Natural killer cell treated with Interleukin-12 subunit alpha and Interleukin-12 subunit beta and Interleukin-15 and Interleukin-18, amount 100 ng/mL, for 72 hours (primary cell): ENCODE results near the gene ULK4. TPM values are rescaled to one million over a fixed set of nuclear protein-coding genes. Genes with fewer than 3 reads are reported as not detected.

Experiments used
- ATAC-seq, 2 donors: fragments of 150-1000 bp; cut with Tn5 transposase in 1 of 2; sonication (Bioruptor Pico), chemical (Tn5 transposase) in 1 of 2; 2 replicates each; pipeline ENCODE4 v1.10.0; 2021
- DNase-seq: peaks from one replicate; pipeline ENCODE4 v3.0.0; 2022; ENCODE audit warnings: low spot score
- H3K27ac Mint-ChIP-seq, 2 donors: 1 replicate in 1 of 2; 2 replicates in 1 of 2; pipeline ENCODE4 v1.8.0; 2022; ENCODE audit warnings: mixed read lengths in 2 of 2, mild to moderate bottlenecking in 1 of 2, moderate library complexity in 1 of 2
- H3K27me3 Mint-ChIP-seq, 2 donors: 1 replicate in 1 of 2; 2 replicates in 1 of 2; pipeline ENCODE4 v1.8.0; 2022; ENCODE audit warnings: mixed read lengths in 2 of 2
- H3K36me3 Mint-ChIP-seq: one replicate; pipeline ENCODE4 v1.8.0; 2022; ENCODE audit warnings: mixed read lengths
- H3K4me1 Mint-ChIP-seq, 2 donors: 1 replicate in 1 of 2; 2 replicates in 1 of 2; pipeline ENCODE4 v1.8.0; 2022; ENCODE audit warnings: low read depth in 2 of 2, mixed read lengths in 2 of 2, mild to moderate bottlenecking in 1 of 2
- H3K4me3 Mint-ChIP-seq: one replicate; pipeline ENCODE4 v1.8.0; 2022; ENCODE audit warnings: mixed read lengths
- H3K9me3 Mint-ChIP-seq: 2 replicates; pipeline ENCODE4 v1.8.0; 2022; ENCODE audit warnings: mixed read lengths
- total RNA-seq, 2 donors: library from RNA; stranded (reverse); gene quantifications; one replicate each; pipeline ENCODE4 v1.2.3, GENCODE V29; 2022

Gene ULK4
- total RNA-seq, 2 donors from 2014 or later = 11.1 to 29.9 TPM

GRCh38 chr3:41363830-41364523 is 597.9 kb downstream of the ULK4 start:
- ATAC-seq (no peak), DNase-seq (no peak)
- Mint-ChIP-seq H3K36me3 (no peaks in the 10 kb centered on the region), H3K9me3 (no peaks in the 10 kb centered on the region), H3K27ac (no peak overlapping the region), H3K27me3 (peaks cover 0 to 3% of the 10 kb centered on the region in 2 donors), H3K4me1 (no peaks in the 10 kb centered on the region), H3K4me3 (no peak overlapping the region)

- Mint-ChIP-seq H3K36me3 (no peaks in the 10 kb centered on the region), H3K4me1 (peaks cover 0 to 6% of the 10 kb centered on the region in 2 donors), H3K27me3 (peaks cover 0 to 6% of the 10 kb centered on the region in 2 donors), H3K27ac (no peak overlapping the region), H3K4me3 (no peak overlapping the region), H3K9me3 (no peaks in the 10 kb centered on the region)
- ATAC-seq (no peak), DNase-seq (no peak)
These were observed 599.0 kb downstream of the ULK4 start for GRCh38 chr3:41362638-41363559.

- H3K4me3 Mint-ChIP-seq = no peak overlapping the region
- DNase-seq (no peak), ATAC-seq (no peak)
- H3K27me3 Mint-ChIP-seq = peaks cover 0 to 6% of the 10 kb centered on the region in 2 donors
- no peaks in the 10 kb centered on the region for H3K36me3 Mint-ChIP-seq
- H3K9me3 Mint-ChIP-seq = no peaks in the 10 kb centered on the region
- no peak overlapping the region for H3K27ac Mint-ChIP-seq
- peaks cover 0 to 6% of the 10 kb centered on the region in 2 donors for H3K4me1 Mint-ChIP-seq
These were observed 604.6 kb downstream of the ULK4 start for GRCh38 chr3:41357271-41357670.

- Mint-ChIP-seq H3K4me1 (peaks cover 0 to 6% of the 10 kb centered on the region in 2 donors), H3K9me3 (no peaks in the 10 kb centered on the region), H3K27ac (no peak overlapping the region), H3K27me3 (peaks cover 0 to 6% of the 10 kb centered on the region in 2 donors), H3K36me3 (no peaks in the 10 kb centered on the region), H3K4me3 (no peak overlapping the region)
- ATAC-seq (no peak), DNase-seq (no peak)
These were observed 605.1 kb downstream of the ULK4 start for GRCh38 chr3:41356775-41357174.

- peaks cover 0 to 4% of the 10 kb centered on the region in 2 donors for H3K4me1 Mint-ChIP-seq
- DNase-seq (no peak), ATAC-seq (no peak)
- H3K9me3 Mint-ChIP-seq = no peaks in the 10 kb centered on the region
- H3K27ac Mint-ChIP-seq = no peak overlapping the region
- no peaks in the 10 kb centered on the region for H3K27me3 Mint-ChIP-seq
- H3K4me3 Mint-ChIP-seq = no peak overlapping the region
- H3K36me3 Mint-ChIP-seq = no peaks in the 10 kb centered on the region
These were observed 609.4 kb downstream of the ULK4 start for GRCh38 chr3:41352510-41352909.

GRCh38 chr3:41350441-41350840 is 611.5 kb downstream of the ULK4 start:
- DNase-seq (no peak), ATAC-seq (no peak)
- Mint-ChIP-seq H3K36me3 (no peaks in the 10 kb centered on the region), H3K27ac (no peak overlapping the region), H3K4me3 (no peak overlapping the region), H3K4me1 (peaks cover 0 to 4% of the 10 kb centered on the region in 2 donors), H3K27me3 (no peaks in the 10 kb centered on the region), H3K9me3 (no peaks in the 10 kb centered on the region)

DNA sequence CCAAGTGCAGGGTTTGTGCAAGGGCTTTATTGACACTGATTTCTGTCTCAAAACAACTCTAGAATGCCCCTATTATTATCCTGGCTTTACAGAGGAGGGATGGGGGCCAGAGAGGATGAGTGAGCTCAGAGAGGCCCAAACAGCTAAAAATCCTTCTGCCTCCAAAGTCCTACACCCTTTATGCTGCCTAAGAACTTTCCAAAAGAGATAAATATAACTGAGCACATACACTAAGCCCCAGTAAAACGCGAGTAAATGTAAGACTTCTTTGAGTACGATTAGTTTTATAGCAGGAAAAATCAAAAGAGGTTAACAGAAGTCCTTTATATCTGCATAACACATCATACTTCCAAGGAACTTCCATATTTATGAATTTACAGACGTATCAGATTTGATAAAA is 613.5 kb downstream of the ULK4 start:
- ATAC-seq (no peak), DNase-seq (no peak)
- no peaks in the 10 kb centered on the region for H3K36me3 Mint-ChIP-seq
- H3K27ac Mint-ChIP-seq = no peak overlapping the region
- peaks cover 0 to 4% of the 10 kb centered on the region in 2 donors for H3K4me1 Mint-ChIP-seq
- H3K4me3 Mint-ChIP-seq = no peak overlapping the region
- no peaks in the 10 kb centered on the region for H3K27me3 Mint-ChIP-seq
- no peaks in the 10 kb centered on the region for H3K9me3 Mint-ChIP-seq

DNA sequence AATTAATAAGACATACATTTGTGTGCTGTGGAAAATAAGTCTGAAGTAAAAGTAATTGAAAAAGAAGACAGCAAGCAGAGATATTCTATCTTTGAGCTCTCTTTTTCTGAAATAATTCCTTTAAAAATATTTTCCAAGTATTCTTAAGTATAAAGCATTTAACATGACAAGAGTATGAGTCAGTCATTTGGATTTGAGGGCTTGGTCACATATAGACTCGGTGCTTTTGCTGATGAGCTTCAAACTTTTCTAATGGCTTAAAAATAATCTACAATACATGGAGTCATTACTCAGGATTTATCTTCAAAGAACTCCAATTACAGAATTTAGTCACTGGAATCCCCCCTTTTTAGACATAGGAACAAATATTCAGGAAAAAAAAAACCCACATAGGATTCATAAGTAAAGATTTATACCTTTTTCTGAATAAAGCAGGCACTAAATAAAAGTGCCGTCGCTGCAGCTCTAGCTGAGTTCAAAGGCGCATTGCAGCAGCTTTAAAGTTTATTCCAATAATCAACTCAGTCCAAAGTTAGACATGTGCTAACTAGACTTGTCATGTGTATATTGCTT is 615.1 kb downstream of the ULK4 start:
- Mint-ChIP-seq H3K27ac (no peak overlapping the region), H3K4me1 (peaks cover 0 to 4% of the 10 kb centered on the region in 2 donors), H3K36me3 (no peaks in the 10 kb centered on the region), H3K9me3 (no peaks in the 10 kb centered on the region), H3K4me3 (no peak overlapping the region), H3K27me3 (no peaks in the 10 kb centered on the region)
- ATAC-seq (no peak), DNase-seq (no peak)

GRCh38 chr3:41345788-41346187 is 616.1 kb downstream of the ULK4 start:
- DNase-seq (no peak), ATAC-seq (no peak)
- no peaks in the 10 kb centered on the region for H3K9me3 Mint-ChIP-seq
- H3K4me3 Mint-ChIP-seq = no peak overlapping the region
- peaks cover 0 to 3% of the 10 kb centered on the region in 2 donors for H3K4me1 Mint-ChIP-seq
- no peak overlapping the region for H3K27ac Mint-ChIP-seq
- H3K27me3 Mint-ChIP-seq = peaks cover 0 to 2% of the 10 kb centered on the region in 2 donors
- no peaks in the 10 kb centered on the region for H3K36me3 Mint-ChIP-seq

- H3K36me3 Mint-ChIP-seq = no peaks in the 10 kb centered on the region
- H3K9me3 Mint-ChIP-seq = no peaks in the 10 kb centered on the region
- H3K27ac Mint-ChIP-seq = no peak overlapping the region
- H3K4me1 Mint-ChIP-seq = no peaks in the 10 kb centered on the region
- H3K4me3 Mint-ChIP-seq = no peak overlapping the region
- ATAC-seq = no peak
- no peak for DNase-seq
- H3K27me3 Mint-ChIP-seq = peaks cover 0 to 2% of the 10 kb centered on the region in 2 donors
These were observed 622.1 kb downstream of the ULK4 start for GRCh38 chr3:41339758-41340157.

DNA sequence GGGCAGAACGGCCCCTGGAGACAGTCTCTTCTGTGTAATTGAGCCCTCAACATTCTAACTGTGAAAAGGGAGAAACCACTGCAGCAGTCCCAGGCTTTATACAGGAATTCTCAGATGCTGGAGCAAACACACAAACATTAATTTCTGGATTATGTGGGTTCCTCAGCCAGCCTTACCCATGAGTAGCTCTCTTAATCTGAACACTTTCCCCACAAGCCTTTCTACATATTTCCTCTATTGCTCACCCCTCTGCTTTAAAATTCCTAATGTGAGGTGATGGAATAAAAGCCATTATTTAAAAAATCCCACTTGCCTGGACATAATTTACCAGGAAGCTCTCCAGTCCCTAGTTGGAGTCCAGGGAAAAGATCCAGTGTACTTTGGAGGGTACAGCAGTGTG is 623.6 kb downstream of the ULK4 start:
- no peak for DNase-seq
- H3K27me3 Mint-ChIP-seq = peaks cover 0 to 2% of the 10 kb centered on the region in 2 donors
- ATAC-seq = no peak
- H3K36me3 Mint-ChIP-seq = no peaks in the 10 kb centered on the region
- no peak overlapping the region for H3K4me3 Mint-ChIP-seq
- no peaks in the 10 kb centered on the region for H3K4me1 Mint-ChIP-seq
- H3K9me3 Mint-ChIP-seq = no peaks in the 10 kb centered on the region
- no peak overlapping the region for H3K27ac Mint-ChIP-seq

DNA sequence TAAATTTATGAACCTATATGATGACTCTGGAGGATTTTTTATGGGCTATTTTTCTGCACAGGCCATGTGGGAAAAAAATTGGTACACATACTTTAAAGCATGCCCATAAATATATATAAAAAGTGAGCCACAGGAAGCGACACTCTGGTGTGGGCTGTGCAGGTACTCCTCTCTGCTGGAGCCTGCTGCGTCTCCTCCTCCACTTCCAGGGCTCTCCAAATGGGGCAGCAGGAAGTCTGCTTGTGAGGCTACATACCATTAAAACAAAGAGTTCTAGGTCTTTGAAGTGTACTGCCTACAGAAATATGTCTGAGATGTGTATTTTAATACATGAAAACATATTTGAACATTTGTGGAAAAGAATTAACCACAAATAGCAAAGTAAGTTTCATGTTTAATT is 627.5 kb downstream of the ULK4 start:
- Mint-ChIP-seq H3K27ac (no peak overlapping the region), H3K4me1 (no peaks in the 10 kb centered on the region)
- no peak for ATAC-seq

GRCh38 chr3:41331041-41331440 is 630.9 kb downstream of the ULK4 start:
- peaks cover 0 to 2% of the 10 kb centered on the region in 2 donors for H3K27me3 Mint-ChIP-seq
- no peak overlapping the region for H3K4me3 Mint-ChIP-seq
- no peak for ATAC-seq
- H3K36me3 Mint-ChIP-seq = no peaks in the 10 kb centered on the region
- no peaks in the 10 kb centered on the region for H3K9me3 Mint-ChIP-seq
- no peaks in the 10 kb centered on the region for H3K4me1 Mint-ChIP-seq
- no peak overlapping the region for H3K27ac Mint-ChIP-seq
- no peak for DNase-seq

More for the DNA sequence above, 627.5 kb downstream of the ULK4 start:
- Mint-ChIP-seq H3K9me3 (no peaks in the 10 kb centered on the region), H3K36me3 (no peaks in the 10 kb centered on the region), H3K4me3 (no peak overlapping the region), H3K27me3 (no peaks in the 10 kb centered on the region)
- no peak for DNase-seq

DNA sequence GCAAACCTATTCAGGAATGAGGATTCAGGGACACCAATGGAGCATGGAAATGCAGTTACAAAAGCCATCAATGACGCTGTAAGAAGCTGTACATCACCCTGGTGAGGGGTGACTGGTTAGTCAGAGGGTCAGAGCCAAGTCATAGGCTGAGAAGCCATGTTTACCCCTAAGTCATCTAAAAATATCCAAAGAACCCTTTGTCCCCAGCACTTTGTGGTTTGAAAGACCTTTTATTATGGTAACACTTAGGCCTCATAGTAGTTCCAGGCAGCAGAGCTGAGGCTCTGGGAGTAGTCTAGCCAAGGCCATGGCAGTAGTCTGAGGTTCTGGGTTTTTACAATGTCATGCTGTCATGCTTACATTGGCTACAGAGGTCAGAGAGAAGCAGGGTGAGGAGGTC is 631.4 kb downstream of the ULK4 start:
- Mint-ChIP-seq H3K27me3 (peaks cover 0 to 2% of the 10 kb centered on the region in 2 donors), H3K36me3 (no peaks in the 10 kb centered on the region), H3K4me3 (no peak overlapping the region), H3K27ac (no peak overlapping the region), H3K9me3 (no peaks in the 10 kb centered on the region), H3K4me1 (no peaks in the 10 kb centered on the region)
- DNase-seq (no peak), ATAC-seq (no peak)
